Measurements from ENCODE around the gene HDAC4. TPM values are rescaled to one million over a fixed set of nuclear protein-coding genes. Genes with fewer than 3 reads are reported as not detected.

HDAC4 gene
- total and polyA plus RNA-seq, 2 experiments from 2014 or later: 8.1 to 41.8 TPM

GRCh38 chr2:238998801-238999200, 402.0 kb downstream of the HDAC4 start:
- DNase-seq (ENCODE audit: low spot score): no peak
- no peaks in the 10 kb centered on the region for H3K27me3 ChIP-seq (ENCODE audit: insufficient read depth)
- no peak overlapping the region for H3K4me2 ChIP-seq
- Mint-ChIP-seq H3K27me3 (ENCODE audit: insufficient read depth, low read depth, poor library complexity) (peaks cover 2% of the 10 kb centered on the region), H3K27ac (no peak overlapping the region), H3K4me1 (no peaks in the 10 kb centered on the region), H3K36me3 (ENCODE audit: low read depth) (peaks cover 5% of the 10 kb centered on the region; the same call in 2 of the 3 replicates), H3K9me3 (peaks cover 26% of the 10 kb centered on the region), H3K4me3 (no peak overlapping the region)
- no peak for TF ChIP-seq ZNF331 (CRISPR knock-in tag; IDR thresholded peaks at IDR 0.05; ENCODE audit: low read depth)
- no peak for TF ChIP-seq REST (IDR thresholded peaks at IDR 0.05; ENCODE audit: unreplicated experiment)
- no peak for TF ChIP-seq EZH2 (IDR thresholded peaks at IDR 0.05; ENCODE audit: low read depth, unreplicated experiment)
- TF ChIP-seq CTCF (conservative IDR thresholded peaks at IDR 0.05; ENCODE audit: low read depth in 2 of 2): no peak
- H3F3A ChIP-seq (replicated peaks; ENCODE audit: low read depth): no peaks in the 10 kb centered on the region
- no peaks in the 10 kb centered on the region for H4K20me1 ChIP-seq (replicated peaks; ENCODE audit: insufficient read depth)
- no peaks in the 10 kb centered on the region for H3K9me2 ChIP-seq (ENCODE audit: insufficient read depth)
- ATAC-seq: no peak
- H3K36me3 ChIP-seq (ENCODE audit: insufficient read depth): no peaks in the 10 kb centered on the region
- no peak overlapping the region for H3K27ac ChIP-seq (ENCODE audit: low read depth)
- no peaks in the 10 kb centered on the region for H3K4me1 ChIP-seq (ENCODE audit: insufficient read depth)
- no peak overlapping the region for H2AFZ ChIP-seq
- H3K79me2 ChIP-seq (replicated peaks; ENCODE audit: insufficient read depth): no peaks in the 10 kb centered on the region
- no peak overlapping the region for H3K4me3 ChIP-seq

Small RNAs within 50 kb of the gene (microRNA-seq; reads per million reads assigned to microRNA genes)
- gene MIR2467: not detected
- gene MIR4269: not detected
- not detected for gene MIR4440
- gene MIR4441: not detected

Small RNAs within 50 kb of the gene (small RNA-seq; reads per million reads assigned to genes)
- gene MIR2467 (ENCODE audit: low replicate concordance): 3.2 reads per million, percentile 89 among the genes with 10 or more reads in this experiment
- not detected for gene MIR4269 (ENCODE audit: low replicate concordance)
- gene MIR4440 (ENCODE audit: low replicate concordance): not detected
- not detected for gene MIR4441 (ENCODE audit: low replicate concordance)

All from GM23338 (cell line).